GM19452 (cell line): ENCODE measurements around the gene ADAMTSL3.

Source experiments
- ATAC-seq: cut with Tn5 transposase; IDR thresholded peaks from one replicate; pipeline ENCODE4 v1.9.1; 2021; ENCODE audit not compliant: unreplicated experiment

Gene ADAMTSL3

GRCh38 chr15:83816124-83816883 lies 162.4 kb downstream of the ADAMTSL3 start:
- ATAC-seq = no peak

- no peak for ATAC-seq
Observed at GRCh38 chr15:83818591-83818990, 164.7 kb downstream of the ADAMTSL3 start.

- no peak for ATAC-seq
Observed at GRCh38 chr15:83830381-83830780, 176.5 kb downstream of the ADAMTSL3 start.

GRCh38 chr15:83833569-83833968 lies 179.6 kb downstream of the ADAMTSL3 start:
- ATAC-seq = no peak

- no peak for ATAC-seq
Observed at GRCh38 chr15:83835479-83835878, 181.6 kb downstream of the ADAMTSL3 start.

GRCh38 chr15:83837945-83838571 lies 184.1 kb downstream of the ADAMTSL3 start:
- no peak for ATAC-seq

GRCh38 chr15:83838763-83839162 lies 184.8 kb downstream of the ADAMTSL3 start:
- no peak for ATAC-seq

GRCh38 chr15:83842281-83842680 lies 188.4 kb downstream of the ADAMTSL3 start:
- ATAC-seq = no peak

DNA sequence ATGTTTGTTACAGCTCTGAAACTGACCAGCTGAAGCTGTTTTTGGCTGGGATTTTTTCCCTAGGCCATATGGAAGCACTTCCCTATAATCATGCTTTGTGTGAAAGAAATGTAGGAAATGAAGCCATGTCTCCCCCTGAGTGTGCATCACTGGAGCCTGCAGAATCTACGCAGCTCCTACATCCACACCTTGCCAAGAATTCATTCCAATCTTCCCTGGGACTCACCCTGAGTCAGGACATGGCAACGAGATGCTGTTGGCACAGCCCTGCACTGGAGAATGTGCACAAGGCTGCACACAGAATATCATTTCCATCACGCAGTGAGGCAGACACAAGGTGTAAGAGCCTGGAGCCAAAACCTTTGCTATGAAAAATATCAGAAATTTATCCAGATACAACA lies 189.5 kb downstream of the ADAMTSL3 start:
- ATAC-seq = no peak

- ATAC-seq = no peak
Observed at GRCh38 chr15:83844742-83845141, 190.8 kb downstream of the ADAMTSL3 start.

DNA sequence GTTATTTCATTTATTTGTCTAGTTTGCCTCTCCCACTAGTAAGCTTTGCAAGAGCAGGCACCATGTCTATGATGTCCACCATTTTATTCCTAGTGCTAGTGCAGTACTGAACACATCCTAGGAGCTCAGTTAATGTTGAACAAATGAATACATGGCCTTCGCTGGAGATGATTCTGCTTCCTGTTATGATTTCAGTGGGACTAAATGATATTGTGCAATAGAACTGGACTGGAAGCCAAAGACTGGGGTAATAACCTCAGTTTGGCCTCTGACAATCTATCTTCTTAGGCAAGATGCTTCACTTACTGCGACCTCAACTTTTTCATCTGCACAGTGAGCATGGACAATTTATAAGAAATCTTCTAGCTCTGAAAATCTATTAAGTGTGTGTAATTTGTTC lies 191.3 kb downstream of the ADAMTSL3 start:
- ATAC-seq = no peak

DNA sequence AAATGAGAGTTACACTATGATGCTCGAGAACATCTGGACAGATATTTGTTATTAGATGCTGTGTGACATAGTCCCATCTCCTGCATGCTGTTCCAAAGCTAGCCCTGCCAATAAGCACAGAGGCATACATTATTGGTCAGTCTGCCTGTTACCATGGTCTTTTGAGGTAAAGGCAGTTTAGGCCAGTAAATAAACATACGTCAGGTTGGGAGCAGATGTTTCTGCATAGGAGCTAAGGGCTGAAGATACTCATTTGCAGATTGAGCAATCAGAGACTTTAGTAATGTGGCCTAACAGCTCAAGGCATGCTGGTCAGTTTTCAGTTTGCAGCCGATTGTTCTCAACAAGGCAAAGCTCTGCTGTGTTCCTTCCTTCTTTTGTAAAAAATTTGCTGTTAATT lies 192.9 kb downstream of the ADAMTSL3 start:
- no peak for ATAC-seq

GRCh38 chr15:83848315-83849050 lies 194.6 kb downstream of the ADAMTSL3 start:
- no peak for ATAC-seq

DNA sequence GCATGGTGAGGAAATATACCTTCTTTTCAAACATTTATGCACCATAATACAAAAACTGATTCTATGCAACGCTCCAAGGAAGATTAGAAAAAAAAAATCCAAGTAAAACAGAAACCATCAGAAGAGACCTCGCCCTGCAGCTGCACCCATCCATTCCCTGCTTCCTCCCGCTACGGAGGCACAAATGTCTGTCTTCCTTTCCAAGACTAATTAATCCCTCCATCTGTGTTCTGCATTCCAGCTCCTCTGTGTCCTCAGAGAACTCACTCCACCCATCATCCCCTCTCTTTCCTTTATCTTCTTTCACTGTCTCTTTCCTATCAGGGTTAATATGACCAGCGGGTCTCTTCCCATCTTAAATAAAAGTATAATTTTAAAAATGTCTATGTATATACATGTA lies 196.1 kb downstream of the ADAMTSL3 start:
- no peak for ATAC-seq

DNA sequence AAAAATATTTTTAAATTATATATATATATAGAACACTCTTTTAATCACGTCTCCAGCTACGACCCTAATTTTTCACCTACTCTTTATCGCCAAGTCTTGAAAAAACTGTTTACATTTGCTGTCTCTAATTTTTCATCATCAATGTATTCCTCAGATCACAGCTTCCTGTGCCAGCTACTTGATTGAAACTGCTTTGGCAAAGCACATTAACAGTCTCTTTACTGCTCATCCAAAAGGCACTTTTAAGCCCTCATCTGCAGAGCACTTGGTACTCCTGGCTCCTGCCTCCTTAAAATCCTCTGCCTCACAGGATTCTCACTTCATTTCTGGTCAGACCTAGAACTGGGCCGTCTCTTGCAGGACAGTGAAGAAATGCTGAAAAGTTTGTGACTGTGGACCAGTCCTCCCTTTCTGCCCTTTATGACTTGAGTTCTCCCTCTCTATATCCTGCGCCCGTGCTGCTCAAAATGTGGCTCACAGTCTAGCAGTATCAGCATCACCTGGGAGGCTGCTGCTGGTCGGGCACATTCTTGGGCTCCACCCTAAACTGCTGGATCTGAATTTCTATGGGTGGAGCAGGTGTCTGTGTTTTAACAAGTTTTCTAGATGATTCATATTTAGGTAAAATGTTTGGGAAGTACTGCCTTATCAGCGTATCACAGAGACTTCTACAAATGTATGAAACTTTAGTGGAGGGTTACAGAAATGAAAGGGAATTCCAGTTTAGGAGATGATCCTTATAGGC lies 196.8 kb downstream of the ADAMTSL3 start:
- ATAC-seq = no peak

DNA sequence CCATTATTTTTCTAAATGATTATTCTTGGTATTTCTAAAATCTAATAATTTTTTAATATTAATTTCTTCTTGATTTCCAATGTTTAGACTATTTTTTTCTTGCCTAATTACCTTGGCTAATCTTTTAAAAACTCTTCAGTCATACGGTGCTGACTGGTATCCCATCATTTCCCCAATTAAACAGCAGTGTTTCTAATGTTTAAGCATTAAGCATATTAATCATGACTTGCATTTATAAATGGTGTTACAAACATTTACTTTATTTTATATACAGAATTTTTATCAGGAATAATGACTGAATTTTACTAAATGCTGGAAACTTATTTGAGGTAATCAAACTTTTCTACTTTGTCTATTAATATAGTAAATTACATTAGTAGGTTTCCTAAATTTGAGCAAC lies 199.3 kb downstream of the ADAMTSL3 start:
- no peak for ATAC-seq

GRCh38 chr15:83854321-83854720 lies 200.4 kb downstream of the ADAMTSL3 start:
- ATAC-seq = no peak

- no peak for ATAC-seq
Observed at GRCh38 chr15:83854950-83855707, 201.2 kb downstream of the ADAMTSL3 start.

- no peak for ATAC-seq
Observed at GRCh38 chr15:83855956-83856355, 202.0 kb downstream of the ADAMTSL3 start.

GRCh38 chr15:83858820-83859505 lies 205.0 kb downstream of the ADAMTSL3 start:
- ATAC-seq = no peak
